Measurements from ENCODE around the gene FES. TPM values are rescaled to one million over a fixed set of nuclear protein-coding genes. Genes with fewer than 3 reads are reported as not detected.
A peak's percentile ranks its signal among the peaks of the same experiment; 100 is the strongest.

Gene FES
- total RNA-seq, 1 donor from 2014 or later, result 45.4 TPM

GRCh38 chr15:90881978-90882721, 2.2 kb upstream of the FES start:
- Mint-ChIP-seq H3K27ac (peak overlapping the region; percentile 40), H3K27me3 (ENCODE audit: insufficient read depth) (no peaks in the 10 kb centered on the region), H3K4me1 (ENCODE audit: low read depth) (peaks cover 62% of the 10 kb centered on the region), H3K9me3 (no peaks in the 10 kb centered on the region), H3K36me3 (ENCODE audit: low read depth) (peaks cover 48% of the 10 kb centered on the region), H3K4me3 (no peak overlapping the region)
- intact Hi-C loops (cut with micrococcal nuclease), result loop anchor here (10.0 kb wide), 1 partner anchor 387 kb away; no protein-coding TSS in a partner anchor
- no peak for DNase-seq (ENCODE audit: low spot score)

- intact Hi-C loops (cut with micrococcal nuclease), result loop anchor here (1.0 to 10.0 kb wide), 2 partner anchors 9 to 388 kb away; no protein-coding TSS in a partner anchor
- Mint-ChIP-seq H3K4me3 (peak overlapping the region; percentile 47), H3K27ac (peak overlapping the region; percentile 88), H3K9me3 (no peaks in the 10 kb centered on the region), H3K36me3 (ENCODE audit: low read depth) (peaks cover 46% of the 10 kb centered on the region), H3K27me3 (ENCODE audit: insufficient read depth) (no peaks in the 10 kb centered on the region), H3K4me1 (ENCODE audit: low read depth) (peaks cover 62% of the 10 kb centered on the region)
- no peak for DNase-seq (ENCODE audit: low spot score)
Measured at GRCh38 chr15:90882781-90883525, 1.4 kb upstream of the FES start.

GRCh38 chr15:90883526-90883975, 753 bp upstream of the FES start:
- Mint-ChIP-seq H3K36me3 (ENCODE audit: low read depth) (peaks cover 46% of the 10 kb centered on the region), H3K4me3 (peak overlapping the region; percentile 22)
- DNase-seq (ENCODE audit: low spot score), result no peak

GRCh38 chr15:90884719-90885431, 571 bp downstream of the FES start:
- Mint-ChIP-seq H3K4me3 (peak overlapping the region; percentile 61), H3K27me3 (ENCODE audit: insufficient read depth) (no peaks in the 10 kb centered on the region), H3K4me1 (ENCODE audit: low read depth) (peaks cover 50% of the 10 kb centered on the region), H3K36me3 (ENCODE audit: low read depth) (peaks cover 39% of the 10 kb centered on the region), H3K9me3 (no peaks in the 10 kb centered on the region), H3K27ac (peak overlapping the region; percentile 87)
- intact Hi-C loops (cut with micrococcal nuclease), result loop anchor here (1.0 to 10.0 kb wide), 4 partner anchors 33 to 390 kb away; partner anchors contain the start of gene HDDC3
- DNase-seq (ENCODE audit: low spot score), result no peak

More at GRCh38 chr15:90883526-90883975, 753 bp upstream of the FES start:
- no peaks in the 10 kb centered on the region for H3K9me3 Mint-ChIP-seq
- peaks cover 60% of the 10 kb centered on the region for H3K4me1 Mint-ChIP-seq (ENCODE audit: low read depth)
- H3K27ac Mint-ChIP-seq, result peak overlapping the region; percentile 88
- no peaks in the 10 kb centered on the region for H3K27me3 Mint-ChIP-seq (ENCODE audit: insufficient read depth)
- intact Hi-C loops (cut with micrococcal nuclease), result loop anchor here (1.0 to 10.0 kb wide), 2 partner anchors 9 to 389 kb away; no protein-coding TSS in a partner anchor

GRCh38 chr15:90885432-90886290, 1.4 kb downstream of the FES start:
- Mint-ChIP-seq H3K4me1 (ENCODE audit: low read depth) (peaks cover 50% of the 10 kb centered on the region), H3K27me3 (ENCODE audit: insufficient read depth) (no peaks in the 10 kb centered on the region), H3K27ac (peak overlapping the region; percentile 87), H3K4me3 (peak overlapping the region; percentile 61), H3K36me3 (ENCODE audit: low read depth) (peaks cover 35% of the 10 kb centered on the region), H3K9me3 (no peaks in the 10 kb centered on the region)
- DNase-seq (ENCODE audit: low spot score), result peak; percentile 66
- intact Hi-C loops (cut with micrococcal nuclease), result loop anchor here (1.0 to 10.0 kb wide), 6 partner anchors 33 to 391 kb away; partner anchors contain the start of genes BLM and HDDC3

GRCh38 chr15:90886291-90886614, 1.9 kb downstream of the FES start:
- H3K4me3 Mint-ChIP-seq, result peak overlapping the region; percentile 15
- peaks cover 33% of the 10 kb centered on the region for H3K36me3 Mint-ChIP-seq (ENCODE audit: low read depth)
- intact Hi-C loops (cut with micrococcal nuclease), result loop anchor here (1.0 to 10.0 kb wide), 5 partner anchors 46 to 391 kb away; partner anchors contain the start of genes BLM and HDDC3
- H3K27ac Mint-ChIP-seq, result peak overlapping the region; percentile 87
- no peak for DNase-seq (ENCODE audit: low spot score)
- peaks cover 50% of the 10 kb centered on the region for H3K4me1 Mint-ChIP-seq (ENCODE audit: low read depth)
- H3K9me3 Mint-ChIP-seq, result no peaks in the 10 kb centered on the region
- H3K27me3 Mint-ChIP-seq (ENCODE audit: insufficient read depth), result no peaks in the 10 kb centered on the region

GRCh38 chr15:90887037-90887481, 2.8 kb downstream of the FES start:
- no peak for DNase-seq (ENCODE audit: low spot score)
- H3K27me3 Mint-ChIP-seq (ENCODE audit: insufficient read depth), result no peaks in the 10 kb centered on the region
- no peak overlapping the region for H3K4me3 Mint-ChIP-seq
- intact Hi-C loops (cut with micrococcal nuclease), result loop anchor here (5.0 to 10.0 kb wide), 3 partner anchors 45 to 392 kb away; partner anchors contain the start of gene HDDC3
- H3K4me1 Mint-ChIP-seq (ENCODE audit: low read depth), result peaks cover 50% of the 10 kb centered on the region
- H3K27ac Mint-ChIP-seq, result peak overlapping the region; percentile 78
- H3K9me3 Mint-ChIP-seq, result no peaks in the 10 kb centered on the region
- H3K36me3 Mint-ChIP-seq (ENCODE audit: low read depth), result peaks cover 37% of the 10 kb centered on the region

GRCh38 chr15:90889313-90889730, 5.0 kb downstream of the FES start:
- Mint-ChIP-seq H3K36me3 (ENCODE audit: low read depth) (peaks cover 36% of the 10 kb centered on the region), H3K4me3 (no peak overlapping the region), H3K9me3 (no peaks in the 10 kb centered on the region), H3K4me1 (ENCODE audit: low read depth) (peaks cover 36% of the 10 kb centered on the region), H3K27me3 (ENCODE audit: insufficient read depth) (no peaks in the 10 kb centered on the region), H3K27ac (no peak overlapping the region)
- DNase-seq (ENCODE audit: low spot score), result no peak
- intact Hi-C loops (cut with micrococcal nuclease), result loop anchor here (5.0 to 10.0 kb wide), 3 partner anchors 43 to 395 kb away; partner anchors contain the start of gene HDDC3

GRCh38 chr15:90889736-90890456, 5.6 kb downstream of the FES start:
- peaks cover 33% of the 10 kb centered on the region for H3K4me1 Mint-ChIP-seq (ENCODE audit: low read depth)
- no peaks in the 10 kb centered on the region for H3K27me3 Mint-ChIP-seq (ENCODE audit: insufficient read depth)
- no peak overlapping the region for H3K4me3 Mint-ChIP-seq
- no peaks in the 10 kb centered on the region for H3K9me3 Mint-ChIP-seq
- H3K27ac Mint-ChIP-seq, result no peak overlapping the region
- peaks cover 35% of the 10 kb centered on the region for H3K36me3 Mint-ChIP-seq (ENCODE audit: low read depth)
- intact Hi-C loops (cut with micrococcal nuclease), result loop anchor here (5.0 to 10.0 kb wide), 3 partner anchors 42 to 395 kb away; partner anchors contain the start of gene HDDC3
- no peak for DNase-seq (ENCODE audit: low spot score)

GRCh38 chr15:90890839-90891238, 6.5 kb downstream of the FES start:
- H3K4me3 Mint-ChIP-seq, result no peak overlapping the region
- H3K27ac Mint-ChIP-seq, result no peak overlapping the region
- H3K36me3 Mint-ChIP-seq (ENCODE audit: low read depth), result peaks cover 41% of the 10 kb centered on the region
- intact Hi-C loops (cut with micrococcal nuclease), result no loop called here
- H3K9me3 Mint-ChIP-seq, result no peaks in the 10 kb centered on the region
- no peaks in the 10 kb centered on the region for H3K27me3 Mint-ChIP-seq (ENCODE audit: insufficient read depth)
- H3K4me1 Mint-ChIP-seq (ENCODE audit: low read depth), result peaks cover 23% of the 10 kb centered on the region
- no peak for DNase-seq (ENCODE audit: low spot score)

- no peak overlapping the region for H3K4me3 Mint-ChIP-seq
- H3K27ac Mint-ChIP-seq, result no peak overlapping the region
- H3K27me3 Mint-ChIP-seq (ENCODE audit: insufficient read depth), result no peaks in the 10 kb centered on the region
- no peaks in the 10 kb centered on the region for H3K9me3 Mint-ChIP-seq
- intact Hi-C loops (cut with micrococcal nuclease), result no loop called here
- DNase-seq (ENCODE audit: low spot score), result no peak
- H3K36me3 Mint-ChIP-seq (ENCODE audit: low read depth), result peaks cover 41% of the 10 kb centered on the region
- peaks cover 17% of the 10 kb centered on the region for H3K4me1 Mint-ChIP-seq (ENCODE audit: low read depth)
Measured at GRCh38 chr15:90891346-90891949, 7.1 kb downstream of the FES start.
